CD14-positive monocyte (primary cell): Measurements from ENCODE around the gene PTBP2. TPM values are rescaled to one million over a fixed set of nuclear protein-coding genes. Genes with fewer than 3 reads are reported as not detected.

Source experiments
- DNase-seq, 3 donors: peaks; one replicate each; pipeline ENCODE4 v3.0.0-alpha.2; 2011 to 2022
- H2AFZ ChIP-seq: 2 replicates; pipeline ENCODE4 v1.6.0; 2012; ENCODE audit warnings: mild to moderate bottlenecking, low read depth, low read length, inconsistent platforms; ENCODE audit not compliant: insufficient read depth, poor library complexity, severe bottlenecking
- H3K27ac ChIP-seq, 2 donors: 1 replicate in 1 of 2; 2 replicates in 1 of 2; pipeline ENCODE4 v1.5.1; 2012 to 2013; ENCODE audit warnings: low read length in 2 of 2, control low read depth in 1 of 2, inconsistent platforms in 1 of 2, low read depth in 1 of 2, mild to moderate bottlenecking in 1 of 2
- H3K27me3 ChIP-seq, 2 donors: one replicate each; pipeline versions ENCODE4 v1.6.0 to v1.6.1; 2011 to 2013; ENCODE audit warnings: low read length in 2 of 2; ENCODE audit not compliant: control insufficient read depth in 2 of 2, insufficient read depth in 2 of 2
- H3K36me3 ChIP-seq, 2 donors: replicated peaks in 1 of 2; 1 replicate in 1 of 2; 2 replicates in 1 of 2; pipeline versions ENCODE4 v1.5.1 to v1.6.1; 2012 to 2013; ENCODE audit warnings: low read length in 2 of 2, control low read depth in 1 of 2, inconsistent platforms in 1 of 2, mild to moderate bottlenecking in 1 of 2; ENCODE audit not compliant: insufficient read depth in 2 of 2, control insufficient read depth in 1 of 2
- H3K4me1 ChIP-seq, 2 donors: 1 replicate in 1 of 2; 2 replicates in 1 of 2; pipeline versions ENCODE4 v1.5.1 to v1.6.1; 2012 to 2013; ENCODE audit warnings: low read length in 2 of 2, control low read depth in 1 of 2, inconsistent platforms in 1 of 2, mild to moderate bottlenecking in 1 of 2, moderate library complexity in 1 of 2; ENCODE audit not compliant: insufficient read depth in 2 of 2, control insufficient read depth in 1 of 2
- H3K4me2 ChIP-seq: replicated peaks from 2 replicates; pipeline ENCODE3; 2012; ENCODE audit warnings: low read length, moderate library complexity, mild to moderate bottlenecking; ENCODE audit not compliant: poor library complexity, severe bottlenecking; ENCODE audit errors: extremely low read depth
- H3K4me3 ChIP-seq, 3 experiments: fragments of 200-600 bp in 1 of 3; sonication (generic) in 1 of 3; replicated peaks in 1 of 3; 1 replicate in 2 of 3; 2 replicates in 1 of 3; pipeline ENCODE4 v1.5.1; 2011 to 2013; ENCODE audit warnings: low read length in 3 of 3, mild to moderate bottlenecking in 3 of 3, control low read depth in 2 of 3, low read depth in 2 of 3, inconsistent platforms in 1 of 3, moderate library complexity in 1 of 3
- H3K79me2 ChIP-seq: 2 replicates; pipeline ENCODE4 v1.6.0; 2012; ENCODE audit warnings: mild to moderate bottlenecking, control low read depth, inconsistent platforms, low read length, moderate library complexity; ENCODE audit not compliant: insufficient read depth
- H3K9ac ChIP-seq: 2 replicates; pipeline ENCODE4 v1.6.0; 2017; ENCODE audit warnings: low read length, mild to moderate bottlenecking; ENCODE audit not compliant: insufficient read depth, poor library complexity, severe bottlenecking
- H3K9me3 ChIP-seq, 2 donors: replicated peaks in 1 of 2; 1 replicate in 1 of 2; 2 replicates in 1 of 2; pipeline versions ENCODE4 v1.5.1 to v1.6.1; 2012 to 2013; ENCODE audit warnings: low read length in 2 of 2, control low read depth in 1 of 2; ENCODE audit not compliant: control insufficient read depth in 1 of 2, insufficient read depth in 1 of 2
- H4K20me1 ChIP-seq: 2 replicates; pipeline ENCODE4 v1.6.0; 2012; ENCODE audit warnings: mild to moderate bottlenecking, low read length, control low read depth, moderate library complexity; ENCODE audit not compliant: insufficient read depth
- H3K27ac Mint-ChIP-seq, 7 donors: one replicate each; pipeline ENCODE4 v1.8.0; 2020; ENCODE audit warnings: mild to moderate bottlenecking in 7 of 7, mixed read lengths in 7 of 7, moderate library complexity in 6 of 7, inconsistent platforms in 2 of 7
- H3K27me3 Mint-ChIP-seq, 3 donors: one replicate each; pipeline ENCODE4 v1.8.0; 2021 to 2022; ENCODE audit warnings: low read depth in 3 of 3, mild to moderate bottlenecking in 3 of 3, mixed read lengths in 3 of 3, moderate library complexity in 3 of 3, inconsistent platforms in 1 of 3
- H3K36me3 Mint-ChIP-seq, 2 donors: one replicate each; pipeline ENCODE4 v1.8.0; 2020; ENCODE audit warnings: mixed read lengths in 2 of 2, inconsistent platforms in 1 of 2, mild to moderate bottlenecking in 1 of 2
- H3K4me1 Mint-ChIP-seq: one replicate; pipeline ENCODE4 v1.8.0; 2020; ENCODE audit warnings: mild to moderate bottlenecking, mixed read lengths
- H3K4me3 Mint-ChIP-seq, 2 donors: one replicate each; pipeline ENCODE4 v1.8.0; 2020; ENCODE audit warnings: mild to moderate bottlenecking in 2 of 2, mixed read lengths in 2 of 2, moderate library complexity in 1 of 2
- H3K9me3 Mint-ChIP-seq, 7 donors: one replicate each; pipeline ENCODE4 v1.8.0; 2020 to 2022; ENCODE audit warnings: mixed read lengths in 7 of 7, mild to moderate bottlenecking in 6 of 7, moderate library complexity in 6 of 7, inconsistent platforms in 2 of 7
- WGBS: methylation state at CpG from one replicate; pipeline ENCODE4 v1.1.5; 2013; ENCODE audit warnings: missing lambda C conversion rate; ENCODE audit not compliant: insufficient coverage; 5-methylcytosine and 5-hydroxymethylcytosine counted together
- intact Hi-C, 2 donors: fragments of 100-400 bp; cut with micrococcal nuclease; formaldehyde crosslinking; loops; one replicate each; pipeline versions ENCODE4 v1.15.0 to v1.15.1; 2023
- polyA plus RNA-seq, 3 donors: library from polyadenylated mRNA; depleted of rRNA in 1 of 3; unstranded in 2 of 3; stranded (reverse) in 1 of 3; fragments of 300-500 nt in 2 of 3; fragments of >200 nt in 1 of 3; fragmentation: Illumina TruSeq in 2 of 3; gene quantifications; 1 replicate in 2 of 3; 2 replicates in 1 of 3; pipeline ENCODE4 v1.2.3, GENCODE V29; 2012 to 2021
- TF ChIP-seq, protein P1 (sequence below): fragments of 200-600 bp; IDR thresholded peaks from one replicate; pipeline ENCODE4 v1.8.0; 2022; ENCODE audit warnings: antibody characterized with exemption, mild to moderate bottlenecking

The PTBP2 gene
- polyA plus RNA-seq, 3 donors, result 0.52 to 18.2 (median 1.2) TPM

DNA sequence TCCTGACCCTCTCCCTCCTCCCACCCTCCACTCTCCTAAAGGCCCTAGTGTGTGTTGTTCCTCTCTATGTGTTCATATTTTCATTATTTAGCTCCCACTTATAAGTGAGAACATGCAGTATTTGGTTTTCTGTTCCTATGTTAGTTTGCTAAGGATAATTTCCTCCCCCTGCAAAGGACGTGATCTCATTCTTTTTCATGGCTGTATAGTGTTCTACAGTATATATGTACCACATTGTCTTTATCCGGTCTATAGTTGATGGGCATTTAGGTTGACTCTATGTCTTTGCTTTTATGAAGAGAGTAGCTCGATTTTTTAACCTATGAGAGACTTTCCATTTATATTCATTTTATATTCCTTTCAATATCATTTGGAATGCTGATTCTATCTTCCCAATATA is 7.9 kb upstream of the PTBP2 start:
- H3K79me2 ChIP-seq, result no peaks in the 10 kb centered on the region
- TF ChIP-seq, protein P1, sequence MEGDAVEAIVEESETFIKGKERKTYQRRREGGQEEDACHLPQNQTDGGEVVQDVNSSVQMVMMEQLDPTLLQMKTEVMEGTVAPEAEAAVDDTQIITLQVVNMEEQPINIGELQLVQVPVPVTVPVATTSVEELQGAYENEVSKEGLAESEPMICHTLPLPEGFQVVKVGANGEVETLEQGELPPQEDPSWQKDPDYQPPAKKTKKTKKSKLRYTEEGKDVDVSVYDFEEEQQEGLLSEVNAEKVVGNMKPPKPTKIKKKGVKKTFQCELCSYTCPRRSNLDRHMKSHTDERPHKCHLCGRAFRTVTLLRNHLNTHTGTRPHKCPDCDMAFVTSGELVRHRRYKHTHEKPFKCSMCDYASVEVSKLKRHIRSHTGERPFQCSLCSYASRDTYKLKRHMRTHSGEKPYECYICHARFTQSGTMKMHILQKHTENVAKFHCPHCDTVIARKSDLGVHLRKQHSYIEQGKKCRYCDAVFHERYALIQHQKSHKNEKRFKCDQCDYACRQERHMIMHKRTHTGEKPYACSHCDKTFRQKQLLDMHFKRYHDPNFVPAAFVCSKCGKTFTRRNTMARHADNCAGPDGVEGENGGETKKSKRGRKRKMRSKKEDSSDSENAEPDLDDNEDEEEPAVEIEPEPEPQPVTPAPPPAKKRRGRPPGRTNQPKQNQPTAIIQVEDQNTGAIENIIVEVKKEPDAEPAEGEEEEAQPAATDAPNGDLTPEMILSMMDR, result no peak
- peaks cover 26% of the 10 kb centered on the region for H3K4me1 Mint-ChIP-seq
- peaks cover 11 to 19% of the 10 kb centered on the region in 2 donors for H3K4me1 ChIP-seq
- H3K9ac ChIP-seq, result no peak overlapping the region
- no peak overlapping the region for H3K27ac ChIP-seq
- H3K36me3 Mint-ChIP-seq, result no peaks in the 10 kb centered on the region
- intact Hi-C loops, result no loop called here
- no peaks in the 10 kb centered on the region for H3K36me3 ChIP-seq
- WGBS, result no CpG with 5 or more reads among the region's 3 CpGs
- H3K9me3 Mint-ChIP-seq, result peaks cover 0 to 1% (median 0%) of the 10 kb centered on the region in 7 donors
- no peak overlapping the region for H2AFZ ChIP-seq
- peaks cover 0 to 3% (median 1%) of the 10 kb centered on the region in 3 donors for H3K27me3 Mint-ChIP-seq
- no peak overlapping the region for H3K27ac Mint-ChIP-seq
- H3K27me3 ChIP-seq, result no peaks in the 10 kb centered on the region
- H4K20me1 ChIP-seq, result no peaks in the 10 kb centered on the region
- no peak overlapping the region for H3K4me2 ChIP-seq
- H3K9me3 ChIP-seq, result no peaks in the 10 kb centered on the region
- no peak overlapping the region for H3K4me3 ChIP-seq
- DNase-seq, result no peak
- H3K4me3 Mint-ChIP-seq, result no peak overlapping the region

DNA sequence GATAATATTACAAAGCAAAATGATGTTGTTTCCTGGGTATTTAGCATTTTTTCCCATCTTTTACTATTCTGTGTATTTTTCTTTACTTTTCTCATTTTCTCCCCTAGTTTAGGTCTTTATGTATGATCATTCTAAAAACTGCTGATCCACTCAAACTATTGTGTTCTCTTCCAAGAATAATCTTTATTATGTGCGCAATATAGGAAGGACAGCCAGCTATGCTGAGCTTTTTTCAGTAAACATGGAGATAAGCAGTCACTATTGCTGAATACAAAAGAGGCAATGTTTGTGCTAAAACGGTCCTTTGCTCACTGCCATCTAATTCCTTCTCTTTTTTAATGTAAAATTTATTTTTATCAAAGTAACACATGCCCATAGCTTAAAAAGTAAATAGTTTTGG is 6.7 kb upstream of the PTBP2 start:
- Histone ChIP-seq H3K4me3 (no peak overlapping the region), H2AFZ (no peak overlapping the region), H3K4me1 (peaks cover 11 to 19% of the 10 kb centered on the region in 2 donors), H3K4me2 (no peak overlapping the region), H3K27me3 (no peaks in the 10 kb centered on the region), H3K36me3 (no peaks in the 10 kb centered on the region), H3K27ac (no peak overlapping the region), H3K9ac (no peak overlapping the region), H4K20me1 (no peaks in the 10 kb centered on the region), H3K79me2 (no peaks in the 10 kb centered on the region), H3K9me3 (no peaks in the 10 kb centered on the region)
- Mint-ChIP-seq H3K4me3 (no peak overlapping the region), H3K9me3 (no peaks in the 10 kb centered on the region), H3K4me1 (peaks cover 26% of the 10 kb centered on the region), H3K27ac (no peak overlapping the region), H3K27me3 (peaks cover 0 to 3% (median 1%) of the 10 kb centered on the region in 3 donors), H3K36me3 (no peaks in the 10 kb centered on the region)
- TF ChIP-seq, protein P1, result no peak
- no peak for DNase-seq
- no CpG with 5 or more reads among the region's 2 CpGs for WGBS
- intact Hi-C loops, result no loop called here
